Esophagus squamous epithelium (tissue), 4 donors: ENCODE measurements around the gene CTPS2.

Source experiments
- CTCF ChIP-seq, 6 experiments: fragments of 450-650 bp in 4 of 6; fragments of 200-600 bp in 2 of 6; sonication (generic) in 2 of 6; IDR thresholded peaks; one replicate each; pipeline ENCODE4 v1.5.1; 2016 to 2019; ENCODE audit warnings: antibody characterized with exemption in 6 of 6, mild to moderate bottlenecking in 4 of 6, moderate library complexity in 4 of 6
- POLR2A ChIP-seq, 4 donors: fragments of 450-650 bp; IDR thresholded peaks; one replicate each; pipeline ENCODE4 v1.6.1; 2017; ENCODE audit warnings: antibody characterized with exemption in 4 of 4, mild to moderate bottlenecking in 4 of 4, moderate library complexity in 3 of 4

DNA sequence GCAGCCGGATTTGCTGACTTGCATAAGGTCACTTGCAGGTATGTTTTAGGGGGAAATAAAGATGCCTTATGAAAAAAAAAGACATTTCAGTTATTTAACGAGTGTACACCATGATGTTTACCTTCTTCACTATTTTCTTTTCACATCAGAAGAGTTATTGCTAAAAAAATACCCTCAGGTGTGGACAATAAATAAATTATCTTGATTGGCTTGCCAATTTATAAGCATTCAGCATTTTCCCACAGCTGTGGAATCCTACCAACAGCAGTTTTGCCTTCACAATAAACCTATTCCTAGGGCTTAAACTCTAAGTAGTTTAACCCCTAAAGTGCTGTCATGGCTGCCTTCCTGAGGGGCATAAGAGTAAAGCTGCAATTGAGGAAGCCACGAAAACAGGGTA, 145.9 kb downstream of the CTPS2 start:
- TF ChIP-seq CTCF (IDR thresholded peaks at IDR 0.05) = no peak
- TF ChIP-seq POLR2A (IDR thresholded peaks at IDR 0.05) = no peak
